Measurements from ENCODE around the gene TSPAN11. TPM values are rescaled to one million over a fixed set of nuclear protein-coding genes. Genes with fewer than 3 reads are reported as not detected.

Gene TSPAN11
- polyA plus RNA-seq, 6 donors from 2014 or later: not detected

- H3K27me3 Mint-ChIP-seq: peaks cover 0 to 4% (median under 1%) of the 10 kb centered on the region in 3 donors
- H3K4me3 Mint-ChIP-seq: no peak overlapping the region
- H3K27ac Mint-ChIP-seq: peak overlapping the region in 1 of 6 donors; percentile 19
- H3K4me1 Mint-ChIP-seq: no peaks in the 10 kb centered on the region
- DNase-seq (no peak), ATAC-seq (ENCODE audit: low read depth in 2 of 2) (no peak)
- no peaks in the 10 kb centered on the region for H3K36me3 Mint-ChIP-seq
- no peaks in the 10 kb centered on the region for H3K9me3 Mint-ChIP-seq
These were observed 71.3 kb downstream of the TSPAN11 start for GRCh38 chr12:30997685-30998440.

- H3K9me3 Mint-ChIP-seq: no peaks in the 10 kb centered on the region
- no peak overlapping the region for H3K4me3 Mint-ChIP-seq
- no peak overlapping the region for H3K27ac Mint-ChIP-seq
These were observed 72.5 kb downstream of the TSPAN11 start for GRCh38 chr12:30999011-30999410.

DNA sequence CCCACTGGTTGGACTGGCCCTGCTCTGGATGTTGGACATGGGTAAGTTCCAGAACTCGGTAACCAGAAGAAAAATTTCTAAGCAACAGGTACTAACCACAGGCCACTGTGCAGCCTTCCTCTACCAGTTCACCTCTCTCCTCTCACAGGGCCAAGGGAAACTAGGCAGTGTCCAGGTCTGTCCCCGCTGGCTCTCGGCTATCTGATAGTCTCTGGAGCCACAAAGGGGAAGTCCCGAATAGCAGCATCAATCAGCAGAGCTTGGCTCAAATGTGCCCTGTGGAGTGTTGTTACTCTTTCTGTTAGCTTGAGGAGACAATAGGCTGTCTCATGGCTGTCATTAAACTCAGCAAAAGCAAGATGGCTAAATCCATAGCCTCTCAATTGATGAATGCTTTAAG is 73.2 kb downstream of the TSPAN11 start:
- no peak for DNase-seq
- H3K4me3 Mint-ChIP-seq: no peak overlapping the region
- no peaks in the 10 kb centered on the region for H3K4me1 Mint-ChIP-seq
- H3K27ac Mint-ChIP-seq: no peak overlapping the region
- ATAC-seq (ENCODE audit: low read depth in 2 of 2): no peak
- H3K9me3 Mint-ChIP-seq: no peaks in the 10 kb centered on the region
- H3K27me3 Mint-ChIP-seq: peaks cover 0 to 13% (median 4%) of the 10 kb centered on the region in 3 donors
- no peaks in the 10 kb centered on the region for H3K36me3 Mint-ChIP-seq

More at GRCh38 chr12:30999011-30999410, 72.5 kb downstream of the TSPAN11 start:
- Mint-ChIP-seq H3K4me1 (no peaks in the 10 kb centered on the region), H3K36me3 (no peaks in the 10 kb centered on the region), H3K27me3 (peaks cover 0 to 12% (median 4%) of the 10 kb centered on the region in 3 donors)
- DNase-seq (no peak), ATAC-seq (ENCODE audit: low read depth in 2 of 2) (no peak)

DNA sequence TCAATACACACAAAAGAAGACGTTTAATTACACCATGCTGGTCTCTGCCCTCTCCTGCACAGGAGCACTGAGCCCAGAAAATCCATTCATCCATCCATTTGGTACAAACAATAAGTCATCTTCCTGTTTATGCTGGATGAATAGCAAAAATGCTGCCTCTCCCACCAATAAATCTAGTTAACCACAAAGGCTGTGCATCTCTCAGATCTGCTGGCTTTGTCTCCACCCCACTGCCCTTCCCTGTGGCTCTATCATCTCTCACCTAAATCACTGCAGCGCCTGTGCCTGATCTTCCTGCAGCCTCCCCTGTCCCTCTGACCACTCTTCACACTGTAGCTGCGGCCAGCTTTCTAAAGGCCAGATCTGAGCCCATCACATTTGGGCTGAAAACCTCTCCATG is 74.2 kb downstream of the TSPAN11 start:
- no peaks in the 10 kb centered on the region for H3K9me3 Mint-ChIP-seq
- no peak overlapping the region for H3K4me3 Mint-ChIP-seq
- no peaks in the 10 kb centered on the region for H3K4me1 Mint-ChIP-seq
- no peak for DNase-seq
- no peak overlapping the region for H3K27ac Mint-ChIP-seq
- no peaks in the 10 kb centered on the region for H3K36me3 Mint-ChIP-seq
- peaks cover 0 to 13% (median 4%) of the 10 kb centered on the region in 3 donors for H3K27me3 Mint-ChIP-seq
- no peak for ATAC-seq (ENCODE audit: low read depth in 2 of 2)

GRCh38 chr12:31001581-31002360 is 75.2 kb downstream of the TSPAN11 start:
- no peak for ATAC-seq (ENCODE audit: low read depth in 2 of 2)

DNA sequence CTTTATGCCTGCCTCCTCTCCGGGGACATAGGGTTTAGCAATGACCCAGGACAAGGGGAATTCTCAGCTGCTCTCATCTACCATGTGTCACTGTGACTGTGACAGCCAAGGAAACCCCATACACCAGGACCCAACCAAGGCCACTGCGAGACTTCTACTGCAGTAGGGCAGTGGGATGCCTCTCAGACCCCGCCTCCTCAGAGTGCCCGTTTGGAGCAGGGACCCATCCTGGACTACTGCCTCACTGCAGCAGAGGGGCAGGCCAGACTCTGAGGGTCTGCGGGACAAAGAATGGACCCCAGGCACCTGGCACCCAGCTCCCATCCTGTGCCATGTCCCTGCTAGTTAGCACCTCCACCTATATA is 75.8 kb downstream of the TSPAN11 start:
- Mint-ChIP-seq H3K36me3 (no peaks in the 10 kb centered on the region), H3K4me3 (peak overlapping the region in 1 of 8 donors; percentile 22), H3K9me3 (no peaks in the 10 kb centered on the region), H3K27me3 (peaks cover 0 to 13% (median 4%) of the 10 kb centered on the region in 3 donors), H3K4me1 (no peaks in the 10 kb centered on the region), H3K27ac (no peak overlapping the region)
- ATAC-seq (ENCODE audit: low read depth in 2 of 2) (no peak), DNase-seq (no peak)

More at GRCh38 chr12:31001581-31002360, 75.2 kb downstream of the TSPAN11 start:
- H3K27me3 Mint-ChIP-seq: peaks cover 0 to 13% (median 4%) of the 10 kb centered on the region in 3 donors
- H3K36me3 Mint-ChIP-seq: no peaks in the 10 kb centered on the region
- DNase-seq: no peak
- no peaks in the 10 kb centered on the region for H3K9me3 Mint-ChIP-seq
- no peak overlapping the region for H3K4me3 Mint-ChIP-seq
- H3K4me1 Mint-ChIP-seq: no peaks in the 10 kb centered on the region
- peak overlapping the region in 1 of 6 donors; percentile 39 for H3K27ac Mint-ChIP-seq

DNA sequence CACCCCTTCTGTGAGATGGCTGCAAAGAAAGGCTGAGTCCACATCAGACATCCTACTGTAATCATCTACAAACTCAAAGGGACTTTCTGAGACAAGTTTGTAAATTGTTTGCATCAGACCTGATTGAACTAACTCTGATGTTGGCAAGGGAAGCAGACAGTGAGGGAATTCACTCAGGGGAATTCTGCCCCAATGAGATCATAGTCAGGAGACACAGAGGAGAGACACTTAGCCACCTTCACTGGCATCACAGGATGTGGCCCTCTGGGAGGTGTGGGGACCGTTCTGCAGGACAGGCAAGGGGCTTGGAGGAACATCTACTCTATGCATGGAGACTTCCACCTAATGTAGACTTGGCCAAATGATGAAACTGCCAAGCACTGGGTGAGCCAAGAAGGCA is 76.5 kb downstream of the TSPAN11 start:
- Mint-ChIP-seq H3K4me1 (no peaks in the 10 kb centered on the region), H3K27me3 (peaks cover 0 to 13% (median 4%) of the 10 kb centered on the region in 3 donors), H3K27ac (no peak overlapping the region), H3K36me3 (no peaks in the 10 kb centered on the region), H3K4me3 (peak overlapping the region in 1 of 8 donors; percentile 3), H3K9me3 (no peaks in the 10 kb centered on the region)
- DNase-seq (no peak), ATAC-seq (ENCODE audit: low read depth in 2 of 2) (no peak)

DNA sequence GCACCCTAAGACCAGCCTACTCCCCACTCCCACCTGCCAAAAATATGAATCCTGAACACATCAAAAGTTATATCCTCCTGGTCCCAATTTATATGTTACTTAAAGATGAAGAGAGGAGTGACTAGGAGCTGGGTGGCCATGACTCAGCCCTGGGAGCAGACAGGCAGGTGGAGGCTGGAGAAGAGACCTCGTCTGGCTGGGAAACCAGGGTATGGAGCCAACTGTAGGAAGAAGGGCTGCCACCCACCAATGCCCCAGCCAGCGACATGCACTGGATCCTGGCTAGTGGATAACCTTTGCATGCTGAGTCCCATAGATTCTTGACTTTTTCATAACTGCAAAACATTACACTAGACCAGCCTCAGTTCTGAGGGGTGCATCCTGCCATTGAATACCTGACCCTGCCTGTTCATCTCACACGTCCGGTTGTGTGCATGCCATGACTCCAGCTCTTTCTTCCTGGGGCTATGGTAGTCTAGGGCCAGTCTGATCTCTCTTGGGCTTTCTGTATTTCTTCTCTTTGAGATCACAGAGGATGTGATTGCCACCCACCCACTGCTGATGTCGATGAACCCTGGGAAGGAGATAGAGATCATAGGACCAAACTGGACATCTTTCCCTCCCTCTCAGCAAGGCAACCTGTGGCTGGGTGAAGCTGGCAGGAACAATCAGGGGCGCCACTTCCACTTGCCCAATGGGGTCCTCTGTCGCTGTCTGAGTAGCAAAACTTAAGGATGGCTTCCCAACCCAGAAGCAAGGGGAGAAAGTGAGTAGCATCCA is 77.5 kb downstream of the TSPAN11 start:
- Mint-ChIP-seq H3K4me1 (no peaks in the 10 kb centered on the region), H3K9me3 (no peaks in the 10 kb centered on the region), H3K36me3 (no peaks in the 10 kb centered on the region), H3K27me3 (peaks cover 0 to 13% (median 4%) of the 10 kb centered on the region in 3 donors), H3K4me3 (peak overlapping the region in 1 of 8 donors; percentile 18), H3K27ac (no peak overlapping the region)
- ATAC-seq (ENCODE audit: low read depth in 2 of 2) (no peak), DNase-seq (no peak)

- H3K4me3 Mint-ChIP-seq: no peak overlapping the region
- H3K4me1 Mint-ChIP-seq: no peaks in the 10 kb centered on the region
- no peaks in the 10 kb centered on the region for H3K9me3 Mint-ChIP-seq
- ATAC-seq (ENCODE audit: low read depth in 2 of 2): no peak
- no peak for DNase-seq
- H3K27me3 Mint-ChIP-seq: peaks cover 0 to 13% (median 4%) of the 10 kb centered on the region in 3 donors
- H3K27ac Mint-ChIP-seq: no peak overlapping the region
- H3K36me3 Mint-ChIP-seq: no peaks in the 10 kb centered on the region
These were observed 78.1 kb downstream of the TSPAN11 start for GRCh38 chr12:31004666-31005065.

DNA sequence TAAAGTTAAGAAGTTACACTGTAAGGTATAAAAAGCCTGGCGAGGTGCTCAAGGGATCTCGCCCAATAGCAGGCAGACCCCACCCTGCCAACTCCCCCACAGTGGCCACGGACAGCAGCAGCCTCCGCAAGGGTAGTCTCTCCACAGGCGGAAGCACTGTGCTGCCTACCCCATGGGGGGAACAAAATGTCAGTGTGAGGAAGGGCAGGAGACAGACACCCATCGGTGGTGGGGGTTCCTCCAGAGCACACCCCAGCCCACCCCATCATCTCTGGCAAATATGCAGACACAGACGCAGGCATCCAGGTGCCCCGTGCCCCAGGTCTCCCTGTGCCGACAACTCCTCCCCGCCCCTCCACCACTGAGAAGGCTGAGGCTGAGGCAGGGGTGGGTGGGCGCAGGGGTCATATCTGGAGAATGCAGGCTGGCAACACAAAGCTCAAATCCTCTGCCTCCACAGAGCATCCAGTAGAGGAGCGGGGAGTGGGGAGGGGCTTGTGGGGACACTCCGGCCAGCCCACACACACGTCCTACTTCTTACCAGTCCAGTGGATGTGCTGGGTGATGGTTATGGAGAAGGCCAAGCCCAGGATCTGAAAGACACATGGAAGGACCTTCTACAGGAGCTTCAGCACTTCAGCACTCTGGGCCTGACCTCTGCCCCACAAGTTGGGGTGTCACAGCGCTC is 78.9 kb downstream of the TSPAN11 start:
- Mint-ChIP-seq H3K4me1 (no peaks in the 10 kb centered on the region), H3K27ac (peak overlapping the region in 1 of 6 donors; percentile 63), H3K36me3 (no peaks in the 10 kb centered on the region), H3K9me3 (peaks cover 0 to 2% (median 0%) of the 10 kb centered on the region in 7 donors), H3K27me3 (peaks cover 0 to 13% (median 4%) of the 10 kb centered on the region in 3 donors), H3K4me3 (peak overlapping the region in 1 of 8 donors; percentile 80)
- DNase-seq (no peak), ATAC-seq (ENCODE audit: low read depth in 2 of 2) (no peak)

- Mint-ChIP-seq H3K4me3 (peak overlapping the region in 1 of 8 donors; percentile 80), H3K27me3 (peaks cover 0 to 13% (median 4%) of the 10 kb centered on the region in 3 donors), H3K27ac (peak overlapping the region in 1 of 6 donors; percentile 63), H3K9me3 (peaks cover 0 to 2% (median 0%) of the 10 kb centered on the region in 7 donors), H3K4me1 (no peaks in the 10 kb centered on the region), H3K36me3 (no peaks in the 10 kb centered on the region)
- DNase-seq (no peak), ATAC-seq (ENCODE audit: low read depth in 2 of 2) (no peak)
These were observed 79.4 kb downstream of the TSPAN11 start for GRCh38 chr12:31005944-31006361.

- Mint-ChIP-seq H3K27ac (no peak overlapping the region), H3K9me3 (peaks cover 0 to 2% (median 0%) of the 10 kb centered on the region in 7 donors), H3K27me3 (peaks cover 0 to 13% (median 0%) of the 10 kb centered on the region in 3 donors), H3K4me1 (no peaks in the 10 kb centered on the region), H3K4me3 (no peak overlapping the region), H3K36me3 (no peaks in the 10 kb centered on the region)
- ATAC-seq (ENCODE audit: low read depth in 2 of 2): no peak
- DNase-seq: no peak
These were observed 80.0 kb downstream of the TSPAN11 start for GRCh38 chr12:31006416-31007152.

Measured in naive B cell (primary cell).